HG03060 (cell line): ENCODE measurements around the gene NFATC3.

Experiments
- ATAC-seq: cut with Tn5 transposase; IDR thresholded peaks from one replicate; pipeline ENCODE4 v1.9.1; 2021; ENCODE audit warnings: low read depth, moderate number of reproducible peaks; ENCODE audit not compliant: unreplicated experiment

NFATC3 gene

DNA sequence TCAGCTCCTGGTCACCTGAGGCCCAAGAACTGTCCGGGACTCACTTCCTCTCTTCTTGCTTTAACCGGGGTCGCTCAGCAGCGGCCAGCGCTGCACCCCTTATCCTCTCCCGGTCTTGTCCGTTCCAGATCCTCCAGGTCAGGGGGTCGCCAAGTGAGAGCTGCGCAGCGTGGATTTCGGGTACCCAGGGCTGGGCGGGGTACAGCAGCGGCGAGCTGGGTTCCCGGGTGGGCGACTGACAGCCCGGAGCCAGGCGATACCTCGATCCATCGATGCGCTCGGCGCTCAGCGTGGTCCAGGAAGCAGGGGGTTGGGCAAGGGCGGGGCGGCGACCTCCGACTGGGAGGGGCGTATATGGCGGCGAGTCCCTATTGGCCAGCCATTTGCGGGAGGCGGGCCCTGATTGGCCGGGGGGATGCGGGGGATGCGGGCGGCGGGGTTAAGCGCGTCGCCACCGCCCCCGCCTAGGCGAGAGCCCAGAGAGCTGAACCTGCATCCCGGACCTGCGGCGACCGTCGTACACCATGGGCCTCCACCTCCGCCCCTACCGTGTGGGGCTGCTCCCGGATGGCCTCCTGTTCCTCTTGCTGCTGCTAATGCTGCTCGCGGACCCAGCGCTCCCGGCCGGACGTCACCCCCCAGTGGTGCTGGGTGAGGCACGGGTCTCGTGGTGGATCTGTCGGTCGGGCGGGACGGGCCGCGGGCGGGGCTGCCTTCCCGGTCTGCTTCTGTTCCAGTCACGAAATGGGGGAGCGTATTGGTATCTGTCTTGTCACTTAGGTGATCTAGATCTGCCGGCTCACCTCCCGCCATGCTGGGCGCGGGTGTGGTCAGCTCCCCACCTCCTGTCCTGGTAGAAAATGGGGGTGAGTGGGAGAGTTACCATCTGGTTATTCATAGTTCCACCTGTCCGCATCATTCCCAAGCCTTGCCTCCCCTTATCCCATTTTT lies 160.0 kb downstream of the NFATC3 start, which contains the start of gene PLA2G15:
TSS of gene PLA2G15 (plus strand) at position 471 of the 951 bp plus-strand sequence. CDS start at position 525, 54 bp downstream.
- peak; percentile 37 for ATAC-seq

DNA sequence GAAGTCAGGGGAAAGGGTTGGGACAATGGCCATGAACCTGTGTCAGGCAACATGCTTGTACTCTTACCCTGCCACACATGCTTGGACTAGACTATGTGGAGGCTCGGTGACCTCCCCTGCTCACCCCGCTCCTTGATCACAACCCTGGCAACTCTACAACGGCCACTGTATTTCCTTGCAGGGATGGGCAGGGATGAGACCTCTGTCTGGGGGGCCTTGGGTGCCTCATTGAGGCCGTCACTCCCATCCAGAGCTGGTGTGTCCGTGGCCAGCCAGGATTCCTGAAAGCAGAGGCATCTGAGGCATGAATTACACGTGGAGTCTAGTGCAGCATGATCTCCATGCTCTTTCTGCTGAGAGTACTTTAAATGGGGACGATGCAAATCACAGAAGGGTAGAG lies 161.0 kb downstream of the NFATC3 start:
- no peak for ATAC-seq

GRCh38 chr16:68246666-68247065 lies 161.5 kb downstream of the NFATC3 start:
- ATAC-seq = no peak

GRCh38 chr16:68247400-68247799 lies 162.2 kb downstream of the NFATC3 start:
- ATAC-seq = no peak

DNA sequence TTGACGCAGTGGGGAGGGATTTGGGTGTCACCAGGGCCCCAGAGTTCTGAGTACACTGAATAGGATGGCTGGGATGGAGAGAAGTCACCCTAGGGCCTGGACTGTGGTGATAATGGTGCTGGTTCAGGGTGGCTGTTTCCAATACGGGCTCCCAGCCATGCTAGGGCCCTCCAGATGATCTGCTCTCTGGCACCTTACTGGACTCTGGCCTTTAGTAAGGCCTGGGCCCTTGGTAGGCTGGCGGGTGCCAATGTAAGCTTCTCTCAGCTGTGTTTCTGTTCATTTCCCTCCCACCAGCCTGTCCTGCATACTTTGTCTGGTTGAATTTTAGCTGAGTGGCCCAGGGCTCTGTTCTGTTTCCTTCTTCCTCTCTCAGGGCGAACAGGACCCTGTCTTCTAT lies 162.8 kb downstream of the NFATC3 start:
- no peak for ATAC-seq

GRCh38 chr16:68249371-68249770 lies 164.2 kb downstream of the NFATC3 start:
- no peak for ATAC-seq

GRCh38 chr16:68250951-68251350 lies 165.8 kb downstream of the NFATC3 start:
- ATAC-seq = no peak

GRCh38 chr16:68251832-68252231 lies 166.7 kb downstream of the NFATC3 start:
- no peak for ATAC-seq

DNA sequence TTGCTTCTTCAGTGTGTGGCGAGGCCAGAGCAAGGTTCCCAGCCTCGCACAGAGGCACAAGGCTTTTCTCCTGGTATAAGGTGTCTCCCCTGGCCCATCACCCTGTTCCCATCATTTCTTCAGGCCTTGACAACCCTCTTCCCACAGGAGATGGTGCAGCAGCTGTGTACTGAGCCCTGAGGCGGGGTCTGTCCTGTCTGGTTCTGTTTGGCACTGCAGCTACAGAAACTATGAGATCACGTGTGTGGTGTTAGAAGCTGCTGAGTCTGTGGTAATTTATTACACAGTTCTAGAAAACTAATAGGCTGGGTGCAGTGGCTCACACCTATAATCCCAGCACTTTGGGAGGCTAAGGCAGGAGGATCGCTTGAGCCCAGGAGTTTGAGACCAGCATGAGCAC lies 167.2 kb downstream of the NFATC3 start:
- no peak for ATAC-seq

- ATAC-seq = no peak
Measured at GRCh38 chr16:68253721-68254120, 168.6 kb downstream of the NFATC3 start.

GRCh38 chr16:68255712-68256111 lies 170.5 kb downstream of the NFATC3 start:
- ATAC-seq = no peak

- no peak for ATAC-seq
Measured at GRCh38 chr16:68257251-68257905, 172.2 kb downstream of the NFATC3 start.

GRCh38 chr16:68257906-68258800 lies 173.0 kb downstream of the NFATC3 start:
- no peak for ATAC-seq

- ATAC-seq = no peak
Measured at GRCh38 chr16:68259007-68259825, 174.0 kb downstream of the NFATC3 start.

GRCh38 chr16:68263559-68264127 lies 178.5 kb downstream of the NFATC3 start:
- no peak for ATAC-seq

DNA sequence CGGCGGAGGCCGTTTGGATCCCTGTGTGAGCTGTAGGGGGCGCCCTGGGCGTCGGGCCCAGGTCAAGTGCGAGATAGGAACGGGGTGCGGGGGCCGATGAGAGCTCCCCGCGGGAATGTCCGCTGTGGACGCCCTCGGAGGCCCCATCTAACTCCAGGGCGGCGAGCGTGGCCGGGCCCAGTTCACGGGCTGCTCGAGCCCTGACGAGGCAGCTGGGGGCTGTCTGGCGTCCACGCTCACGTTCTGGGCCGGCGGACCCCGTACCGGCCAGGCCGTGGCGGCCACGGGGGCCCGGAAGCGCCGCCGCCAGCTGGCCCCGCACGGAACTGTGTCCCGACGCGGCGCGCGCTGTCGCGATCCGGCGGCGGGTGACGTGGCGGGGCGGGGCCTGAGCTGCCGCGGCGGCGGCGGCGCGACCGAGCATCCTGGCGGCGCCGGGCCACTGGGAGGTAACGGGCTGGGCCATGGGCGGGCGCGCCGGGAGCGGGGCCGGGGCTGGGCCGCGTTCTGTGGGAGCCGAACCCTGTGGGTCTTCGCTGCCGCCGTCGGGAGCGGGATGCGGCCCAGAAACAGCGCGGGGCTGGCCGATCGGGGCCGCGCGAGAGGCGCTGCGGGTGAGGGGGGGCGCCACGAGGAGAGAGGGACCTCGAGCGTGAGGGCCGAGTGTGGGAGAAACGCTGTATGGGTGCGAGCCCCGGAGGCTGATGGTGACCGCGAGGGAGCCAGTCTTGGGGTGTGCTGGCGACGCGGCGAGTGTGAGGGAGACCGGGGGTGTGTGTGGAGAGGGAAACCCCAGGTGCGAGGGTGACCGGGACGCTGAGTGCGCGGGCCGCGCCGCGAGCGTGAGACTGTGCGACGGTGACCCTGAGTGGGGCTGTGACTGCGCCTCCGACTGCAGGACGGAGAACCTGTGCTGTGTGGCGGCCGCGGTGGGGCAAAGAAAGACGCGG lies 179.2 kb downstream of the NFATC3 start, which contains the start of gene SLC7A6:
TSS of gene SLC7A6 (plus strand) at position 399 of the 950 bp plus-strand sequence. CDS start 10,201 bp downstream, outside the sequence.
- no peak for ATAC-seq

- ATAC-seq = no peak
Measured at GRCh38 chr16:68265078-68265920, 180.1 kb downstream of the NFATC3 start.
